Right lobe of liver (tissue), 6 donors: Measurements from ENCODE around the gene CAVIN1. TPM values are rescaled to one million over a fixed set of nuclear protein-coding genes. Genes with fewer than 3 reads are reported as not detected.
A peak's percentile ranks its signal among the peaks of the same experiment; 100 is the strongest.
"Not testable (repeated sequence)": the region's sequence is repeated elsewhere in the genome, so short reads cannot be mapped to it uniquely, and the experiment has no call there.

Source experiments
- ATAC-seq, 4 donors: fragments of 200-7000 bp; cut with Tn5 transposase; one replicate each; pipeline ENCODE4 v1.9.1; 2020; ENCODE audit warnings: mild to moderate bottlenecking in 4 of 4, moderate library complexity in 4 of 4
- DNase-seq, 3 donors: peaks; one replicate each; pipeline ENCODE4 v3.0.0-alpha.2; 2020
- H3K27ac ChIP-seq, 3 donors: fragments of 200-600 bp; one replicate each; pipeline ENCODE4 v1.8.0; 2022
- H3K27me3 ChIP-seq, 2 donors: fragments of 200-600 bp; one replicate each; pipeline ENCODE4 v1.8.0; 2022
- H3K36me3 ChIP-seq, 4 donors: fragments of 200-600 bp; sonication (generic) in 1 of 4; one replicate each; pipeline versions ENCODE4 v1.5.1 to v1.8.0; 2017 to 2022; ENCODE audit warnings: control low read depth in 1 of 4
- H3K4me1 ChIP-seq, 4 donors: fragments of 200-600 bp; sonication (generic) in 1 of 4; one replicate each; pipeline versions ENCODE4 v1.5.1 to v1.8.0; 2017 to 2022; ENCODE audit warnings: control low read depth in 1 of 4
- H3K4me3 ChIP-seq, 3 donors: fragments of 200-600 bp; one replicate each; pipeline ENCODE4 v1.8.0; 2022
- H3K9me3 ChIP-seq, 4 donors: fragments of 200-600 bp; sonication (generic) in 1 of 4; one replicate each; pipeline versions ENCODE4 v1.5.1 to v1.8.0; 2017 to 2022; ENCODE audit warnings: control low read depth in 1 of 4
- POLR2A ChIP-seq: fragments of 450-650 bp; IDR thresholded peaks from one replicate; pipeline ENCODE4 v1.6.1; 2017; ENCODE audit warnings: antibody characterized with exemption, mild to moderate bottlenecking
- WGBS: methylation state at CpG from one replicate; pipeline ENCODE4 v1.1.6; 2018; ENCODE audit warnings: low coverage, low lambda C conversion rate; ENCODE audit not compliant: insufficient coverage; ENCODE audit errors: missing lambda C conversion rate; 5-methylcytosine and 5-hydroxymethylcytosine counted together
- intact Hi-C, 2 donors: fragments of 100-400 bp; cut with DNase I; formaldehyde crosslinking; loops; one replicate each; pipeline versions ENCODE4 v1.11.2 to v1.14.1; 2022
- total RNA-seq, 6 experiments: library from RNA; depleted of rRNA in 2 of 6; stranded (reverse); fragments of >200 nt in 2 of 6; fragmentation: NEBNext Ultra II Directional in 3 of 6; extraction: Animal tissue kit (Norgen Biotek cat#: 25700) in 3 of 6; gene quantifications; one replicate each; pipeline versions ENCODE4 v1.1.0 to v1.2.4, GENCODE V29; 2016 to 2023
- TF ChIP-seq, protein P1 (sequence below), 4 donors: fragments of 200-600 bp in 3 of 4; fragments of 450-650 bp in 1 of 4; IDR thresholded peaks; one replicate each; pipeline versions ENCODE4 v1.5.1 to v1.8.0; 2016 to 2022; ENCODE audit warnings: antibody characterized with exemption in 4 of 4, mild to moderate bottlenecking in 2 of 4
- donor health status: DM: no; HTN: yes; CAD: no.
- donor health status: DM: no; HTN: no; CAD: no.
- donor health status: DM: no; HTN: no; CAD: no.
- donor health status: DM: no; HTN: yes; CAD: no.
- donor health status: DM: no; HTN: yes; CAD: no.

The CAVIN1 gene
- total RNA-seq, 6 experiments from 2014 or later, result 8.7 to 29.6 (median 17.4) TPM

- ATAC-seq, result peak; percentile 78 to 83 (median 80)
- no peak overlapping the region for H3K4me3 ChIP-seq
- peak overlapping the region in 1 of 3 donors; percentile 29 for H3K27ac ChIP-seq
- no peaks in the 10 kb centered on the region for H3K36me3 ChIP-seq
- intact Hi-C loops, result no loop called here
- TF ChIP-seq, protein P1, sequence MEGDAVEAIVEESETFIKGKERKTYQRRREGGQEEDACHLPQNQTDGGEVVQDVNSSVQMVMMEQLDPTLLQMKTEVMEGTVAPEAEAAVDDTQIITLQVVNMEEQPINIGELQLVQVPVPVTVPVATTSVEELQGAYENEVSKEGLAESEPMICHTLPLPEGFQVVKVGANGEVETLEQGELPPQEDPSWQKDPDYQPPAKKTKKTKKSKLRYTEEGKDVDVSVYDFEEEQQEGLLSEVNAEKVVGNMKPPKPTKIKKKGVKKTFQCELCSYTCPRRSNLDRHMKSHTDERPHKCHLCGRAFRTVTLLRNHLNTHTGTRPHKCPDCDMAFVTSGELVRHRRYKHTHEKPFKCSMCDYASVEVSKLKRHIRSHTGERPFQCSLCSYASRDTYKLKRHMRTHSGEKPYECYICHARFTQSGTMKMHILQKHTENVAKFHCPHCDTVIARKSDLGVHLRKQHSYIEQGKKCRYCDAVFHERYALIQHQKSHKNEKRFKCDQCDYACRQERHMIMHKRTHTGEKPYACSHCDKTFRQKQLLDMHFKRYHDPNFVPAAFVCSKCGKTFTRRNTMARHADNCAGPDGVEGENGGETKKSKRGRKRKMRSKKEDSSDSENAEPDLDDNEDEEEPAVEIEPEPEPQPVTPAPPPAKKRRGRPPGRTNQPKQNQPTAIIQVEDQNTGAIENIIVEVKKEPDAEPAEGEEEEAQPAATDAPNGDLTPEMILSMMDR (IDR thresholded peaks at IDR 0.05), result no peak
- no peak for TF ChIP-seq POLR2A
- H3K4me1 ChIP-seq, result peaks cover 0 to 34% (median 9%) of the 10 kb centered on the region in 4 donors
- DNase-seq, result peak in 1 of 3 donors; percentile 61
- no peaks in the 10 kb centered on the region for H3K27me3 ChIP-seq
- 29% methylated on average over 2 of the region's 2 CpGs for WGBS
- no peaks in the 10 kb centered on the region for H3K9me3 ChIP-seq
Measured at GRCh38 chr17:42361781-42362186, 61.3 kb downstream of the CAVIN1 start.

DNA sequence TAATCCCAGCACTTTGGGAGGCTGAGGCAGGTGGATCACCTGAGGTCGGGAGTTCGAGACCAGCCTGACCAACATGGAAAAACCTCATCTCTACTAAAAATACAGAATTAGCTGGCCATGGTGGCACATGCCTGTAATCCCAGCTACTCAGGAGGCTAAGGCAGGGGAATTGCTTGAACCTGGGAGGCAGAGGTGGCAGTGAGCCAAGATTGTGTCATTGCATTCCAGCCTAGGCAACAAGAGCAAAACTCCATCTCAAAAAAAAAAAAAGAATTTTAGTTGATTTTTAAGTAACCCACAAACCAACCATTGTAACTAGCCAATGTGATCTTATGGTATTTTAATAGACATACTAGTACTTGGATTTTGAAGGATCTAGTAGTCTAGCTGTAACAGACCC, 62.7 kb downstream of the CAVIN1 start:
- H3K4me3 ChIP-seq, ATAC-seq, H3K9me3 ChIP-seq, H3K36me3 ChIP-seq, H3K27ac ChIP-seq, H3K27me3 ChIP-seq, intact Hi-C loops: not testable (repeated sequence)
- peaks cover 0 to 28% (median 8%) of the 10 kb centered on the region in 4 donors for H3K4me1 ChIP-seq
- 100% methylated on average over 1 of the region's 2 CpGs for WGBS
- peak in 2 of 3 donors; percentile 52 to 69 for DNase-seq

- WGBS, result 80% methylated on average over 7 of the region's 7 CpGs
- Histone ChIP-seq H3K9me3 (no peaks in the 10 kb centered on the region), H3K27ac (no peak overlapping the region), H3K4me3 (no peak overlapping the region), H3K27me3 (no peaks in the 10 kb centered on the region), H3K36me3 (no peaks in the 10 kb centered on the region), H3K4me1 (peaks cover 0 to 33% (median 10%) of the 10 kb centered on the region in 4 donors)
- no peak for ATAC-seq
- no peak for DNase-seq
- intact Hi-C loops, result no loop called here
- no peak for TF ChIP-seq POLR2A
- TF ChIP-seq, protein P1 (IDR thresholded peaks at IDR 0.05), result no peak
Measured at GRCh38 chr17:42359133-42359532, 63.9 kb downstream of the CAVIN1 start.

- no CpG with 5 or more reads among the region's 1 CpG for WGBS
- no peak for TF ChIP-seq POLR2A
- TF ChIP-seq, protein P1 (IDR thresholded peaks at IDR 0.05), result no peak
- Histone ChIP-seq H3K36me3 (no peaks in the 10 kb centered on the region), H3K9me3 (no peaks in the 10 kb centered on the region), H3K27me3 (no peaks in the 10 kb centered on the region), H3K4me3 (no peak overlapping the region), H3K27ac (no peak overlapping the region), H3K4me1 (peaks cover 0 to 38% (median 10%) of the 10 kb centered on the region in 4 donors)
- intact Hi-C loops, result no loop called here
- DNase-seq (no peak), ATAC-seq (peak in 1 of 4 donors; percentile 26)
Measured at GRCh38 chr17:42358434-42358833, 64.6 kb downstream of the CAVIN1 start.

- Histone ChIP-seq H3K36me3 (no peaks in the 10 kb centered on the region), H3K27ac (no peak overlapping the region), H3K4me1 (peaks cover 0 to 37% (median 11%) of the 10 kb centered on the region in 4 donors), H3K4me3 (no peak overlapping the region), H3K27me3 (no peaks in the 10 kb centered on the region), H3K9me3 (no peaks in the 10 kb centered on the region)
- ATAC-seq (no peak), DNase-seq (no peak)
- WGBS, result 66% methylated on average over 3 of the region's 3 CpGs
- intact Hi-C loops, result no loop called here
- no peak for TF ChIP-seq POLR2A
- TF ChIP-seq, protein P1 (IDR thresholded peaks at IDR 0.05), result no peak
Measured at GRCh38 chr17:42354956-42355843, 67.9 kb downstream of the CAVIN1 start.
